Mammary epithelial cell (primary cell): ENCODE measurements around the gene NRXN2.
"Not testable (repeated sequence)": the region's sequence is repeated elsewhere in the genome, so short reads cannot be mapped to it uniquely, and the experiment has no call there.

Experiments
- CTCF ChIP-seq, 2 donors: IDR thresholded peaks in 1 of 2; conservative IDR thresholded peaks in 1 of 2; 2 replicates each; pipeline ENCODE4 v1.5.1; 2011 to 2012; ENCODE audit warnings: inconsistent platforms in 2 of 2, low read length in 2 of 2, mild to moderate bottlenecking in 2 of 2, control low read depth in 1 of 2, low read depth in 1 of 2; ENCODE audit not compliant: insufficient read depth in 1 of 2; ENCODE audit errors: extremely low read depth in 1 of 2
- EZH2 ChIP-seq: IDR thresholded peaks from 2 replicates; pipeline ENCODE4 v1.6.1; 2012; ENCODE audit warnings: low read length, inconsistent platforms, borderline replicate concordance

GRCh38 chr11:64595922-64596321 lies 127.1 kb downstream of the NRXN2 start:
- not testable (repeated sequence) for TF ChIP-seq CTCF (conservative IDR thresholded peaks at IDR 0.05 in 1 of 2, IDR thresholded peaks at IDR 0.05 in 1 of 2; ENCODE audit: extremely low read depth in 1 of 2, insufficient read depth in 1 of 2, low read depth in 1 of 2, low read length in 2 of 2); EZH2
